Omental fat pad (tissue), 4 donors: ENCODE data around the gene NFIB. TPM values are rescaled to one million over a fixed set of nuclear protein-coding genes. Genes with fewer than 3 reads are reported as not detected.

Source experiments
- ATAC-seq: fragments of 150-250 bp; one replicate; pipeline ENCODE4 v1.9.1; 2016; ENCODE audit warnings: mild to moderate bottlenecking, moderate library complexity; ENCODE audit not compliant: low FRiP score
- DNase-seq: peaks from one replicate; pipeline ENCODE4 v3.0.0-alpha.2; 2019; ENCODE audit warnings: low spot score
- total RNA-seq, 4 donors: library from RNA; depleted of rRNA; stranded (reverse); fragments of >200 nt; gene quantifications; one replicate each; pipeline ENCODE4 v1.1.0, GENCODE V29; 2016
- TF ChIP-seq, protein P1 (sequence below), 3 donors: fragments of 450-650 bp; IDR thresholded peaks; one replicate each; pipeline ENCODE4 v1.5.1; 2016 to 2017; ENCODE audit warnings: antibody characterized with exemption in 3 of 3, mild to moderate bottlenecking in 3 of 3, moderate library complexity in 2 of 3

NFIB gene
- total RNA-seq, 4 donors from 2014 or later, result 55.1 to 265 (median 106) TPM

DNA sequence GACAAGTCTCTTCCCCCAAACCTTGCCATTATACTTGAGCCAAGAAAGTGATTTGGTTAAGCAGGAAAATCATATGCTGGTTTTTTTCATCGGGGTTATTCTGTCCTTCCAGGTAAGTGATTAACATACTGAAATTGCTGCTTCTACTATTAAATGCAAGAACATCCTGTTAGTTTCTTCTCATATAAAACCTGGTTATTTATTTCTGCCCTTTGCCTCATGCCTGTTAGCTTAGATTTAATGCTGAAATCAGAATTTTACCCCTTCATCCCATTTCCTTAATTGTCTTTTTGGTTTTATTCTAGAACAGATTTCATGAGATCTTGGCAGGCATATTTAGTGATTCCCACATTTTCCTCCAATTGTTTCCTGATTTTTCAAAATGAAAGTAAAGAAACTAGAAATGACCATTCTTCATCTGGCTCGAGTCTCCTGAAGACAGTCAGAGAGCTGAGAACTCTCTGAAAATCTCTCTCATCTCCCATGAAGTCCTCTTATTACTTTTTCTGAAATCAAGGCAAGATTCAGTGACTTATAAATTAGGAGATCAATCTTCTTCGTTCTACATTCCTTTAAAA lies 132.9 kb downstream of the NFIB start:
- DNase-seq (no peak), ATAC-seq (no peak)
- TF ChIP-seq, protein P1, sequence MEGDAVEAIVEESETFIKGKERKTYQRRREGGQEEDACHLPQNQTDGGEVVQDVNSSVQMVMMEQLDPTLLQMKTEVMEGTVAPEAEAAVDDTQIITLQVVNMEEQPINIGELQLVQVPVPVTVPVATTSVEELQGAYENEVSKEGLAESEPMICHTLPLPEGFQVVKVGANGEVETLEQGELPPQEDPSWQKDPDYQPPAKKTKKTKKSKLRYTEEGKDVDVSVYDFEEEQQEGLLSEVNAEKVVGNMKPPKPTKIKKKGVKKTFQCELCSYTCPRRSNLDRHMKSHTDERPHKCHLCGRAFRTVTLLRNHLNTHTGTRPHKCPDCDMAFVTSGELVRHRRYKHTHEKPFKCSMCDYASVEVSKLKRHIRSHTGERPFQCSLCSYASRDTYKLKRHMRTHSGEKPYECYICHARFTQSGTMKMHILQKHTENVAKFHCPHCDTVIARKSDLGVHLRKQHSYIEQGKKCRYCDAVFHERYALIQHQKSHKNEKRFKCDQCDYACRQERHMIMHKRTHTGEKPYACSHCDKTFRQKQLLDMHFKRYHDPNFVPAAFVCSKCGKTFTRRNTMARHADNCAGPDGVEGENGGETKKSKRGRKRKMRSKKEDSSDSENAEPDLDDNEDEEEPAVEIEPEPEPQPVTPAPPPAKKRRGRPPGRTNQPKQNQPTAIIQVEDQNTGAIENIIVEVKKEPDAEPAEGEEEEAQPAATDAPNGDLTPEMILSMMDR (IDR thresholded peaks at IDR 0.05), result no peak

DNA sequence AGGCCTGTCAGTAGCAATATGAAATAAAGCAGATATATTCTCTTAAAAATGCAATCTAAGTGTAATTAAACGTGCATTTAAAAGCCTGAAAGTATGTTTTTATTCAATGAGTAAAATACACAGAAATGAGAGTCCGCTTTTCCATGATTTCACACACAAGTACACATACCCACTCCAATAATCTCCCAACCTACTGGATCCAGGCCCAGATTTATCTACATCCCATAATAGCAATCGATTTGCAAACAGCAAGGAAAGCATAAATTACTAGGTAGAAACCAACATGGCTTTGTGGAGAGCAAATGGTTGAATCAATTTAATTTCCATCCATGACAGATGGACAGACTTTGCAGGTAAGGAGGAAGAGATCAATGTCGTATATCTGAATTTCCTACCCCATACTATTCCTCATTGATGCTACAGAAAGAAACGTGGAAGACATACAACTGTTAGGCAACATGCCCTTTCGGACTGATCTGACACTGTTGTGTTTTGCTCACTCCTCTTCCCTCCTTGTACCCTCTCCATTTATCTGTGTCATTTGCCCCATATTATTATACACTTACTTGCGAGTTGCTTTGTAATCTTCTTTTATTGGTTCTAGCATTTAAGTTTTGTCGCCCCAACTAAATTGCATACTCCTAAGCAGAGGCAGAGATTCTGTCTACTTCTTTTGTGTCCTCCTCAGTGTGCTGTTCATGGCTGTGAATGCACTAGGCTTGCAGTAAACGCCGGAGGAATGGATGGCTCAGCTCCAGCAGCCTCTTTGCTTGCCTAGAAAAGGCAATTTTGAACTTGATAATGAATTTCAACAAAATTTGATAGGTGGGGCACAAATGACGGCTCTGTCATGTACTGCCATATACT lies 133.6 kb downstream of the NFIB start:
- ATAC-seq (peak; percentile 43), DNase-seq (no peak)
- TF ChIP-seq, protein P1 (IDR thresholded peaks at IDR 0.05), result no peak

DNA sequence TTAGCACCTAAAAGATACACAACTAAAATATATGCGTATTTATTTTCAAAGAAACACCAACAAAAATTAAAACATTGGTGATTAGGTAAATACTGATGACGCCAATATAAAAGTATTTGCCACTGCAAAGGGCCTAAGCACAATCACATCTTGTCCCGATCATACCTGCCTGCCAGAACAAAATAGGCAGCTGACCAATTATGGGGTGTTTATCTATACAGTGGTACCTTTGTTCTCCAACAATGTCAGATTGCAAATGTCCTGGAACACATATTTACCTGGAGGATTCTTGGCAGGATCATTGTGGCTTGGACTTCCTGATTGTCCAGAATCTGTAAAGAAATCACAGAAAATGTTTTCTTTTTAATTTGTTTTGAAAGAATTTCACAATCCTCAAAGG lies 134.5 kb downstream of the NFIB start:
- DNase-seq, result no peak
- TF ChIP-seq, protein P1 (IDR thresholded peaks at IDR 0.05), result no peak
- ATAC-seq, result no peak

DNA sequence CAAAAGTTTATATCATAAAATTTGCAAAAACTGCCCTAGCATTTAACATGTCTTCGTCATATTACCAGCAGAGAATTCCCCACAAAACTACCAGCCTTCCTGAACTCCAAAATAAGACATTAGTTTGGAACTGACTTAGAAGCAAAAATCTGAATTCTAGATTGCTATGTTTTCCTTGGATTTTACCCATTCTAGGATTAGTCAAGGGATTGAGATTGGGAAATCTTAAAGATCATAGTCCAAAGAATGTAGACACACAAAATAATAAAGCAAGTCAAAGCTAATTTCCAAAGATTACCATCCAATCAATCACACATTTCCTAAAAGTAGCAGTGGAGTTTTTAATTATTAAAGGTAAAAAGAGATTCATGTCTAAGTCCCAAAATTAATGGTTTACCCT lies 138.2 kb downstream of the NFIB start:
- TF ChIP-seq, protein P1 (IDR thresholded peaks at IDR 0.05), result no peak
- ATAC-seq (no peak), DNase-seq (no peak)

DNA sequence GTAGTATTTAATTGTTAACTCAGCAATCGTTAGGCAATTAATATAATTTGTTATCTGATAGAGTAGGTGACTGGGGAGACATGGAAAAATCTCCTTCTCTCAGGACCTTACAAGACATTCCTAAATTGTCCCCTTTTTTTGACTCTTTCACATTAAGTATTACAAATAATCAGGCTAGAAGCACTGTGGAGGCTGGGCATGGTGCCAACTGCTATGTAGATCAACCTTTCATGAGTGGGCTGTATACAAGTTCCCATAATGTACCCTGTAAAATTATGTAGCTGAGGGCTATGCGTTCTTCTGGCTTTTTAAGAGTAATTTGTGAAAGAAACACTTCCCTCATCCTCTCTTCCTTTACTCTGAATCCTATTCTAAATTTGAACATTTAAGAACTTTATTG lies 140.2 kb downstream of the NFIB start:
- TF ChIP-seq, protein P1 (IDR thresholded peaks at IDR 0.05), result no peak
- ATAC-seq (no peak), DNase-seq (no peak)

DNA sequence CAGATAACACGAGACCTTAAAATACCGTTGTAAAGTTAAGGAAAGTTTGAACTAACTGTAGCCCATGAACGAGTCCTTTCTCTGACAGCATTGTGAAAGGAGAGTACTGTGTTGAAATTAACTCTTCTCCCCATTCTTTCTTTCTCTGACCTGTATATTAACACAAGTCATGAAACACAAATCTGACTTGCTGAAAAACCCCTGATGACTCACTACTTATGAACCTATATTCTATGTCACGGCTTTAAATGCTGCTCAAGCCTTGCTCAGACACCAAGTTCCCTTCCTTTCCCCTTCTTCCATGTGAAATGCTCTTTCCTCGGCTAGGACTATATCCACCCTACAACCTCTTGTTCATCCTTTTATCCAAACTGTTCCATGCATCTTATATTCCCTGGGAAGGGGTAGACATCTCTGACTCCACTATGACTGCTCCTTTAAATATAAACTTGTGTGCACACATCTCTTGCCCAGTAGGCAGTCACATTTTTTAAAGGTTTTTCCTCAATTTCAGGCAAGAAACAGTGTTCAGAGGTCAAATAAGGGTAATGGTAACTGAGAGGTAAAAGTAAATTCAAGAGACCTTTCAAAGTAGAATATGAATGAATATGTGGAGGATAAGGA lies 142.9 kb downstream of the NFIB start:
- TF ChIP-seq, protein P1 (IDR thresholded peaks at IDR 0.05), result no peak
- DNase-seq, result no peak

More for the DNA sequence above, 142.9 kb downstream of the NFIB start:
- ATAC-seq, result no peak
